ENCODE data around the gene ZNF625. TPM values are rescaled to one million over a fixed set of nuclear protein-coding genes. Genes with fewer than 3 reads are reported as not detected.

Gene ZNF625
- total and polyA plus RNA-seq, 4 donors = 1.0 to 17.6 (median 4.3) TPM

- peak within 1 kb of the TSS; percentile 92 to 96 for H3K9ac ChIP-seq (ENCODE audit: insufficient read depth in 1 of 2, low read length in 2 of 2)
- WGBS, 2 donors = 0% methylated on average over 57 of the region's 57 CpGs
- peaks cover 0 to 7% (median 6%) of the 10 kb centered on the region in 5 donors for H3K4me1 ChIP-seq (ENCODE audit: control insufficient read depth in 5 of 5, insufficient read depth in 5 of 5, low read length in 5 of 5)
- H3K9me3 ChIP-seq (ENCODE audit: control insufficient read depth in 4 of 4, insufficient read depth in 3 of 4, low read length in 3 of 4) = no peaks in the 10 kb centered on the region
- peak; percentile 95 to 98 (median 97) for DNase-seq
- H3K27ac ChIP-seq (ENCODE audit: low read depth in 1 of 2, low read length in 1 of 2) = peak within 1 kb of the TSS; percentile 96 to 98
- H3K27me3 ChIP-seq (ENCODE audit: control insufficient read depth in 3 of 3, insufficient read depth in 3 of 3, low read length in 2 of 3) = no peaks in the 10 kb centered on the region
- ATAC-seq (ENCODE audit: insufficient read depth, low FRiP score) = peak; percentile 99
- no peaks in the 10 kb centered on the region for H3K36me3 ChIP-seq (ENCODE audit: control insufficient read depth in 4 of 4, insufficient read depth in 4 of 4, low read length in 4 of 4)
- peak within 1 kb of the TSS; percentile 74 for H3K4me3 ChIP-seq
- TF ChIP-seq CTCF (IDR thresholded peaks at IDR 0.05; ENCODE audit: control extremely low read depth, extremely low read depth) = no peak
Observed at GRCh38 chr19:12162882-12163806, 6.6 kb upstream of the ZNF625 start, which contains the start of gene ZNF136. ZNF136 (plus strand) TSS chr19:12163096; CDS start chr19:12163204, 108 bp downstream.

DNA sequence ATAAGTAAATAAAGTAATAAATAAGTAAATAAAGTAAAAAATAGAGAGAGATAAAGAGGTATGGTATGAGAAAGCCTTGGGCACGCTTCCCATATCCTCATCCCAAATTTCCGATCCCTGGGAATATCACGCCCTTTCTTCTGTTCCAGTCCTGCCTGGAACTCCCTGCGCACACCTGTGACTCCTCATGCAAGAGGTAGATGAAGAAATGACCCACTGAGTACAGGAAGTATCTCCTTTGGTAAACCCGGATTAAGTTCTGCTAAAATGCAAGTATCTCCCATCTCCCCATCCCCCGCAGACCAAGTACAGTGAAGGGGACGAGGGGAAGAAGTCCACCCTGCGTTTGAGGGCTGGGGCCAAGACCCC lies 6.0 kb upstream of the ZNF625 start:
- Histone ChIP-seq H3K27me3 (ENCODE audit: control insufficient read depth in 3 of 3, insufficient read depth in 3 of 3, low read length in 2 of 3) (no peaks in the 10 kb centered on the region), H3K4me3 (peak overlapping the region; percentile 74), H3K9ac (ENCODE audit: insufficient read depth in 1 of 2, low read length in 2 of 2) (peak overlapping the region in 1 of 2 donors; percentile 92), H3K9me3 (ENCODE audit: control insufficient read depth in 4 of 4, insufficient read depth in 3 of 4, low read length in 3 of 4) (no peaks in the 10 kb centered on the region), H3K27ac (ENCODE audit: low read depth in 1 of 2, low read length in 1 of 2) (peak overlapping the region; percentile 96 to 98), H3K4me1 (ENCODE audit: control insufficient read depth in 5 of 5, insufficient read depth in 5 of 5, low read length in 5 of 5) (peaks cover 0 to 7% (median 6%) of the 10 kb centered on the region in 5 donors), H3K36me3 (ENCODE audit: control insufficient read depth in 4 of 4, insufficient read depth in 4 of 4, low read length in 4 of 4) (no peaks in the 10 kb centered on the region)
- no peak for DNase-seq
- no peak for TF ChIP-seq CTCF (IDR thresholded peaks at IDR 0.05; ENCODE audit: control extremely low read depth, extremely low read depth)
- ATAC-seq (ENCODE audit: insufficient read depth, low FRiP score) = no peak
- 16% methylated on average over 8 of the region's 8 CpGs for WGBS, 2 donors

DNA sequence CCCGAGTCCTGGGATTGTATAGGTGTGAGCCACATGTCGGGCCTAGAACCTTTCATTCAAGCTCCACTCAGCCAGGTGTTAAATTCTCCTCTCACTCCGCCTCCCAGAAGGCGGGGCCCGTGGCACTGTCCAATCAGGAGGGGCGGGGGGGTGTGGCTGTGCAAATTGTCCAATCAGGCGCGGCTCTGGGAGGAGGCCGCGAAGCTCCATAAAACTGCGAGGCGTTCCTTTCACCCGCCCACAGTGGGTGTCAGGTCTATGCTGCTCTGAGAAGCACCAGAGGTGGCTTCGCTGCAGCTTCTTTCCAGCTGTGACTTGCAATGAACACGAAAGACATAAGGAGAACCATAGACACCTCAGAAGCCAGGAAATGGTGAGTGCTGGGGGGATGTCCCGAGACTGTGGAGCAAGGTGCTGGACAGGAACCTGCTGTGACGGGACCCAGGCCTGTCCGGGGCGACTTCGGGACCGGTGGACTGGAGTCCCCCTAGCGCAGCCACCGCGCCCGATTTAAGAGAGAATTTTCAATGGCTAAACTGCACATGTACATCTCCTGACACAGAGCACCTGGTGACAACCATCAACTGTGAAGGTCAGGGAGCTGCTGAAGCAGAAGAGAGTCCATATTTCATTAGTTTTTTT lies 3.4 kb upstream of the ZNF625 start:
- no peaks in the 10 kb centered on the region for H3K27me3 ChIP-seq (ENCODE audit: control insufficient read depth in 3 of 3, insufficient read depth in 3 of 3, low read length in 2 of 3)

More for the DNA sequence above, 3.4 kb upstream of the ZNF625 start:
- DNase-seq (no peak), ATAC-seq (ENCODE audit: insufficient read depth, low FRiP score) (no peak)
- WGBS, 2 donors = 94 to 96% methylated on average over 25 of the region's 25 CpGs
- Histone ChIP-seq H3K36me3 (ENCODE audit: control insufficient read depth in 4 of 4, insufficient read depth in 4 of 4, low read length in 4 of 4) (no peaks in the 10 kb centered on the region), H3K4me3 (no peak overlapping the region), H3K9ac (ENCODE audit: insufficient read depth in 1 of 2, low read length in 2 of 2) (no peak overlapping the region), H3K27ac (ENCODE audit: low read depth in 1 of 2, low read length in 1 of 2) (no peak overlapping the region), H3K4me1 (ENCODE audit: control insufficient read depth in 5 of 5, insufficient read depth in 5 of 5, low read length in 5 of 5) (peaks cover under 1 to 21% (median 8%) of the 10 kb centered on the region in 5 donors), H3K9me3 (ENCODE audit: control insufficient read depth in 4 of 4, insufficient read depth in 3 of 4, low read length in 3 of 4) (no peaks in the 10 kb centered on the region)
- no peak for TF ChIP-seq CTCF (IDR thresholded peaks at IDR 0.05; ENCODE audit: control extremely low read depth, extremely low read depth)
